Endothelial cell (in vitro differentiated cells): ENCODE results near the gene VAC14. TPM values are rescaled to one million over a fixed set of nuclear protein-coding genes. Genes with fewer than 3 reads are reported as not detected.
"Not testable (repeated sequence)": the region's sequence is repeated elsewhere in the genome, so short reads cannot be mapped to it uniquely, and the experiment has no call there.

Source experiments
- DNase-seq: peaks from one replicate; pipeline ENCODE4 v3.0.0; 2021; ENCODE audit warnings: low spot score
- H3K27ac Mint-ChIP-seq: one replicate; pipeline ENCODE4 v1.8.0; 2021; ENCODE audit warnings: mixed read lengths, inconsistent platforms; ENCODE audit not compliant: unreplicated experiment
- H3K27me3 Mint-ChIP-seq: one replicate; pipeline ENCODE4 v1.8.0; 2021; ENCODE audit warnings: mild to moderate bottlenecking, moderate library complexity, mixed read lengths, inconsistent platforms; ENCODE audit not compliant: unreplicated experiment
- H3K36me3 Mint-ChIP-seq: one replicate; pipeline ENCODE4 v1.8.0; 2021; ENCODE audit warnings: mild to moderate bottlenecking, low read depth, mixed read lengths, inconsistent platforms; ENCODE audit not compliant: unreplicated experiment
- H3K4me1 Mint-ChIP-seq: one replicate; pipeline ENCODE4 v1.8.0; 2021; ENCODE audit warnings: mild to moderate bottlenecking, mixed read lengths, inconsistent platforms; ENCODE audit not compliant: unreplicated experiment
- H3K4me3 Mint-ChIP-seq: one replicate; pipeline ENCODE4 v1.8.0; 2021; ENCODE audit warnings: mild to moderate bottlenecking, mixed read lengths, inconsistent platforms; ENCODE audit not compliant: unreplicated experiment
- H3K9me3 Mint-ChIP-seq: one replicate; pipeline ENCODE4 v1.8.0; 2021; ENCODE audit warnings: mixed read lengths, inconsistent platforms; ENCODE audit not compliant: unreplicated experiment
- long read RNA-seq: library from polyadenylated mRNA; unstranded; transcript quantifications from one replicate; pipeline ENCODE4 v2.0.0, GENCODE V29; 2020; ENCODE audit not compliant: unreplicated experiment
- total RNA-seq: library from RNA; stranded (reverse); fragmentation: NEBNext Ultra II Directional; extraction: Animal tissue kit (Norgen Biotek cat#: 25700); gene quantifications from one replicate; pipeline ENCODE4 v1.2.1, GENCODE V29; 2021; ENCODE audit not compliant: unreplicated experiment
- TF ChIP-seq, protein P1 (sequence below): fragments of 200-600 bp; sonication (generic); IDR thresholded peaks from one replicate; pipeline ENCODE4 v1.5.0; 2021; ENCODE audit warnings: antibody characterized with exemption; ENCODE audit not compliant: unreplicated experiment

Gene VAC14
- 35.6 TPM for total RNA-seq
- long read RNA-seq, transcript VAC14-201 (19 exons, 3,099 nt), result major isoform, 9 of 19 reads
- long read RNA-seq, partial matches to known transcripts, result 3 of 19 reads
- long read RNA-seq, other reads (novel, unspliced or antisense), result 4 of 19 reads

DNA sequence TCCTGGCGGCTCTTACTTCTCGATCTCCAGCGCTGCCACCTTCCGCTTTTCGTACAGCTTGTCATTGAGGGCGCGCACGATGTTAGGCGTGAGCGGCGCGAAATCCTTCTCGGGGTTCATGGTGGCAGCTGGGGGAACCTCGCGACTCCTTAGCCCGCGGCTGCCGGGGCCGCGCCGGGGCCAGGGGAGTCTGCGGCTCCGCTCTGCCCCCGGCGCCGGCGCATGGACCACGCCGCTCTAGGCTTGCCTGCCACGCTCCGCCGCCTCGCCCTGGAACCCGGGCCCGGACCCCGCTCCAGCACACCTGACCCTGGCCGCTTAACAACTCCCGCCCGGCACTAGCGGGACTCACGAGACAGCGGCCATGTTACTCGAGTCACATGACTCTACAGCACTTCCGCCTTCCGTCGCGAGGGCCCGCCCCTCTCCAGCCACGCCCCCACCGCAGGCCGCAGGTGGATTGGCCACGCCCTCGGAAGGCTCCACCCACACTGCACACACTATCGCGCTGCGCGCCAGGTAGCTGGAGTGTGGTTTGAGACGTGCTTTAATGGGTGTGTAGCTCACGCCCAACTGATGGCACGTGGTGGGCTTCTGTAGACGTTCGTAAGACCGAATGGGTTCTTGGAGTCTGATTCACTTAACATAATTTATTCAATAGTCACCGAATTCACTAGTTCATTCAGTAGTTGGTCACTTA lies at the start of gene VAC14:
Gene VAC14 (minus strand): TSS at position 378 of the 700 bp plus-strand sequence. CDS start 258 bp downstream, at position 120.
- Mint-ChIP-seq H3K27ac (peak within 1 kb of the TSS; percentile 77), H3K4me3 (peak within 1 kb of the TSS; percentile 92), H3K9me3 (no peaks in the 10 kb centered on the region), H3K27me3 (no peaks in the 10 kb centered on the region), H3K36me3 (no peaks in the 10 kb centered on the region), H3K4me1 (peaks cover 7% of the 10 kb centered on the region)
- DNase-seq, result peak; percentile 91
- TF ChIP-seq, protein P1, sequence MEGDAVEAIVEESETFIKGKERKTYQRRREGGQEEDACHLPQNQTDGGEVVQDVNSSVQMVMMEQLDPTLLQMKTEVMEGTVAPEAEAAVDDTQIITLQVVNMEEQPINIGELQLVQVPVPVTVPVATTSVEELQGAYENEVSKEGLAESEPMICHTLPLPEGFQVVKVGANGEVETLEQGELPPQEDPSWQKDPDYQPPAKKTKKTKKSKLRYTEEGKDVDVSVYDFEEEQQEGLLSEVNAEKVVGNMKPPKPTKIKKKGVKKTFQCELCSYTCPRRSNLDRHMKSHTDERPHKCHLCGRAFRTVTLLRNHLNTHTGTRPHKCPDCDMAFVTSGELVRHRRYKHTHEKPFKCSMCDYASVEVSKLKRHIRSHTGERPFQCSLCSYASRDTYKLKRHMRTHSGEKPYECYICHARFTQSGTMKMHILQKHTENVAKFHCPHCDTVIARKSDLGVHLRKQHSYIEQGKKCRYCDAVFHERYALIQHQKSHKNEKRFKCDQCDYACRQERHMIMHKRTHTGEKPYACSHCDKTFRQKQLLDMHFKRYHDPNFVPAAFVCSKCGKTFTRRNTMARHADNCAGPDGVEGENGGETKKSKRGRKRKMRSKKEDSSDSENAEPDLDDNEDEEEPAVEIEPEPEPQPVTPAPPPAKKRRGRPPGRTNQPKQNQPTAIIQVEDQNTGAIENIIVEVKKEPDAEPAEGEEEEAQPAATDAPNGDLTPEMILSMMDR, result no peak

GRCh38 chr16:70823498-70824118 lies 22.6 kb upstream of the VAC14 start:
- H3K27me3 Mint-ChIP-seq, H3K27ac Mint-ChIP-seq, H3K36me3 Mint-ChIP-seq, H3K4me1 Mint-ChIP-seq, DNase-seq, H3K4me3 Mint-ChIP-seq, H3K9me3 Mint-ChIP-seq: not testable (repeated sequence)

DNA sequence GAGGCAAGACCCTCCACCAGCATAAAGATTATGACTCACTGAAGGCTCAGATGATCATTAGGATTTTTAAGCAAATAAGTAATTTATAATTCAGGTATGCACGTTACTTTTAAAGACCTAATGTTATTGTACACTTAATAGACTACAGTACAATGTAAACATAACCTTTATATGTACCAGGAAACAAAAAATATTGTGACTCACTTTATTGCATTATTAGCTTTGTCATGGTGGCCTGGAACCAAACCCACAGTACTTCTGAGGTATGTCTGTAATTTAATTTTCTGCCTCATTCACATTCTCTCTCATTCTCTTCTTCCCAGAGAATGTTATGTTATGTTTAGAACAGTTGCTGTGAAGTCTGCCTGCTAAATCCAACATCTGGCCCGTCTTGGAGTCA lies 21.8 kb upstream of the VAC14 start:
- not testable (repeated sequence) for H3K9me3 Mint-ChIP-seq, H3K27ac Mint-ChIP-seq, DNase-seq, H3K27me3 Mint-ChIP-seq, H3K4me3 Mint-ChIP-seq, H3K36me3 Mint-ChIP-seq, H3K4me1 Mint-ChIP-seq

GRCh38 chr16:70818088-70818487 lies 17.1 kb upstream of the VAC14 start:
- not testable (repeated sequence) for H3K4me3 Mint-ChIP-seq, DNase-seq, H3K36me3 Mint-ChIP-seq, H3K9me3 Mint-ChIP-seq, H3K4me1 Mint-ChIP-seq, H3K27ac Mint-ChIP-seq, H3K27me3 Mint-ChIP-seq

- no peak overlapping the region for H3K4me3 Mint-ChIP-seq
These were observed 8.6 kb upstream of the VAC14 start for GRCh38 chr16:70809392-70810060.

DNA sequence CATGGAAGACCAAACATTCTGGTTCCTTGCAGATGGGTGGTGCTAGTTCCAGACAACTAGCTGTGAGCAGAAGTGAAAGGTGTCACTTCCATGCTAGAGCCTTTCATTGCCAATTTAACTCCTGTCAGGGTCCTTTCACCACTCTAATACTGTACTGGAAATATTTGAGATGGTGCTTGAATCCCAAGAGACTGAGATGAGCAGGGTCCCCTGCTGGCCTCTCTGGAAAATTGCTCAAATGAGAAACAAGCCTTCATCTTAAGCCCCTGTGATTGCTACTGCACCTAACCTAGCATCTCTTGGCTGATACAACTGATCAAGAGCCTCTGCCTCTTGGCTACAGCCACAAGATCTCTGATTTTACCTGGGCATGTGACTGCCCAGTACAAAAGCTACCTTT lies 7.4 kb upstream of the VAC14 start:
- Mint-ChIP-seq H3K27me3 (no peaks in the 10 kb centered on the region), H3K9me3 (no peaks in the 10 kb centered on the region), H3K27ac (no peak overlapping the region), H3K4me1 (no peaks in the 10 kb centered on the region), H3K36me3 (no peaks in the 10 kb centered on the region), H3K4me3 (no peak overlapping the region)
- TF ChIP-seq, protein P1, result no peak
- no peak for DNase-seq

More at GRCh38 chr16:70809392-70810060, 8.6 kb upstream of the VAC14 start:
- TF ChIP-seq, protein P1, result no peak
- no peak overlapping the region for H3K27ac Mint-ChIP-seq
- H3K4me1 Mint-ChIP-seq, result no peaks in the 10 kb centered on the region
- DNase-seq, result no peak
- no peaks in the 10 kb centered on the region for H3K36me3 Mint-ChIP-seq
- no peaks in the 10 kb centered on the region for H3K27me3 Mint-ChIP-seq
- no peaks in the 10 kb centered on the region for H3K9me3 Mint-ChIP-seq
